Ovary (tissue), 9 donors: ENCODE data around the gene OR2A14. TPM values are rescaled to one million over a fixed set of nuclear protein-coding genes. Genes with fewer than 3 reads are reported as not detected.
"Not testable (repeated sequence)": the region's sequence is repeated elsewhere in the genome, so short reads cannot be mapped to it uniquely, and the experiment has no call there.

Experiments
- DNase-seq, 5 donors: peaks; one replicate each; pipeline ENCODE4 v3.0.0-alpha.2; 2019 to 2020
- H3K27ac ChIP-seq, 2 donors: fragments of 200-600 bp; one replicate each; pipeline versions ENCODE4 v1.5.1 to v1.8.0; 2019 to 2022
- H3K27me3 ChIP-seq: fragments of 200-600 bp; one replicate; pipeline ENCODE4 v1.8.0; 2022
- H3K36me3 ChIP-seq: fragments of 200-600 bp; sonication (generic); one replicate; pipeline ENCODE4 v1.5.1; 2019
- H3K4me1 ChIP-seq: one replicate; pipeline ENCODE4 v1.8.1; 2013; ENCODE audit warnings: mild to moderate bottlenecking, moderate library complexity; ENCODE audit not compliant: insufficient read depth
- H3K4me3 ChIP-seq: fragments of 200-600 bp; sonication (generic); one replicate; pipeline ENCODE4 v1.5.1; 2017
- H3K9me3 ChIP-seq, 2 donors: fragments of 200-600 bp in 1 of 2; sonication (generic) in 1 of 2; one replicate each; pipeline versions ENCODE4 v1.5.1 to v1.8.1; 2013 to 2019; ENCODE audit warnings: mild to moderate bottlenecking in 1 of 2, moderate library complexity in 1 of 2
- EP300 ChIP-seq: sonication (generic); formaldehyde crosslinking; IDR thresholded peaks from one replicate; pipeline ENCODE4 v1.6.1; 2017; ENCODE audit warnings: antibody characterized with exemption
- POLR2A ChIP-seq: fragments of 450-650 bp; IDR thresholded peaks from one replicate; pipeline ENCODE4 v1.6.1; 2017; ENCODE audit warnings: antibody characterized with exemption, mild to moderate bottlenecking, moderate library complexity
- WGBS, 3 donors: extraction: QIAGEN DNeasy Blood & Tissue Kit in 1 of 3; methylation state at CpG; one replicate each; pipeline versions ENCODE4 v1.1.5 to v1.1.7; 2013 to 2017; 5-methylcytosine and 5-hydroxymethylcytosine counted together
- intact Hi-C, 4 donors: fragments of 100-400 bp; cut with DNase I; formaldehyde crosslinking; loops; one replicate each; pipeline versions ENCODE4 v1.11.0 to v1.15.1; 2022 to 2023
- polyA plus RNA-seq, 2 donors: library from polyadenylated mRNA; stranded (reverse); fragments of 200-250 nt in 1 of 2; fragments of 350-450 nt in 1 of 2; fragmentation: Illumina TruSeq in 1 of 2; extraction: RNeasy Lipid Tissue Mini Kit (QIAGEN cat#74804) in 1 of 2; gene quantifications; one replicate each; pipeline ENCODE4 v1.2.3, GENCODE V29; 2013 to 2014
- total RNA-seq, 7 donors: library from RNA; depleted of rRNA in 2 of 7; stranded (reverse); fragments of >200 nt in 2 of 7; fragmentation: NEBNext Ultra II Directional in 3 of 7; extraction: Animal tissue kit (Norgen Biotek cat#: 25700) in 3 of 7; gene quantifications; one replicate each; pipeline versions ENCODE4 v1.1.0 to v1.2.4, GENCODE V29; 2016 to 2023
- TF ChIP-seq, protein P1 (sequence below), 3 donors: fragments of 450-650 bp in 2 of 3; fragments of 200-600 bp in 1 of 3; IDR thresholded peaks; one replicate each; pipeline versions ENCODE4 v1.5.1 to v1.8.0; 2016 to 2022; ENCODE audit warnings: antibody characterized with exemption in 3 of 3, mild to moderate bottlenecking in 1 of 3
- donor health status: DM: no; HTN: no; CAD: no; lungs with moderate emphysema.
- donor health status: DM: no; HTN: no; CAD: no.
- donor health status: Bipolar disorder and iron deficiency.
- donor health status: DM: yes; HTN: yes; CAD: no.
- donor health status: DM: no; HTN: no; CAD: no.
- donor health status: DM: yes; HTN: yes; CAD: no.

The OR2A14 gene
- total and polyA plus RNA-seq, 9 donors: not detected

DNA sequence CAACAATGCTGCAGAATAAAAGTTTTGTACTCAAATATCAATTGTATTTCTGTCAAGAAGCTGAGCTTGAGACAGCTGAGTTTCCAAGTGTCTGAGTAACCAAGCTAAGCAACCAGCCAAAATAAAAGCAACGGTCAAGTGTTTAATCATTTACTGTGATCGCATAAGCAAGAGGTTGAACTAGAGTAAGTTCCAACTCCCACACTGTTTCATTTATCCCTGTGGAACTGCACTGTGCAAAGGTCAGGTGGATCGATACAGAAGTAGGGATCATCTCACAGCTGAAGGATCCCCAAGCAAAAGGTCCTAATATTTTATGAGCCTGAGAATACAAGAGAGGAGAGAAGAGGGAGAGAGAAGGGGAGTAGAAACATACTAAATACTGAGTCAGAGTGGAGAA, 21.4 kb downstream of the OR2A14 start:
- H3K9me3 ChIP-seq: peaks cover 0 to 2% of the 10 kb centered on the region in 2 donors
- no peaks in the 10 kb centered on the region for H3K36me3 ChIP-seq
- H3K27me3 ChIP-seq: no peaks in the 10 kb centered on the region
- no peak overlapping the region for H3K27ac ChIP-seq
- H3K4me3 ChIP-seq: no peak overlapping the region
- no peak for TF ChIP-seq EP300
- TF ChIP-seq POLR2A: no peak
- TF ChIP-seq, protein P1, sequence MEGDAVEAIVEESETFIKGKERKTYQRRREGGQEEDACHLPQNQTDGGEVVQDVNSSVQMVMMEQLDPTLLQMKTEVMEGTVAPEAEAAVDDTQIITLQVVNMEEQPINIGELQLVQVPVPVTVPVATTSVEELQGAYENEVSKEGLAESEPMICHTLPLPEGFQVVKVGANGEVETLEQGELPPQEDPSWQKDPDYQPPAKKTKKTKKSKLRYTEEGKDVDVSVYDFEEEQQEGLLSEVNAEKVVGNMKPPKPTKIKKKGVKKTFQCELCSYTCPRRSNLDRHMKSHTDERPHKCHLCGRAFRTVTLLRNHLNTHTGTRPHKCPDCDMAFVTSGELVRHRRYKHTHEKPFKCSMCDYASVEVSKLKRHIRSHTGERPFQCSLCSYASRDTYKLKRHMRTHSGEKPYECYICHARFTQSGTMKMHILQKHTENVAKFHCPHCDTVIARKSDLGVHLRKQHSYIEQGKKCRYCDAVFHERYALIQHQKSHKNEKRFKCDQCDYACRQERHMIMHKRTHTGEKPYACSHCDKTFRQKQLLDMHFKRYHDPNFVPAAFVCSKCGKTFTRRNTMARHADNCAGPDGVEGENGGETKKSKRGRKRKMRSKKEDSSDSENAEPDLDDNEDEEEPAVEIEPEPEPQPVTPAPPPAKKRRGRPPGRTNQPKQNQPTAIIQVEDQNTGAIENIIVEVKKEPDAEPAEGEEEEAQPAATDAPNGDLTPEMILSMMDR (IDR thresholded peaks at IDR 0.05): no peak
- H3K4me1 ChIP-seq: no peaks in the 10 kb centered on the region
- DNase-seq: no peak
- 93 to 95% (median 93%) methylated on average over 3 of the region's 3 CpGs for WGBS, 3 donors
- intact Hi-C loops: no loop called here

DNA sequence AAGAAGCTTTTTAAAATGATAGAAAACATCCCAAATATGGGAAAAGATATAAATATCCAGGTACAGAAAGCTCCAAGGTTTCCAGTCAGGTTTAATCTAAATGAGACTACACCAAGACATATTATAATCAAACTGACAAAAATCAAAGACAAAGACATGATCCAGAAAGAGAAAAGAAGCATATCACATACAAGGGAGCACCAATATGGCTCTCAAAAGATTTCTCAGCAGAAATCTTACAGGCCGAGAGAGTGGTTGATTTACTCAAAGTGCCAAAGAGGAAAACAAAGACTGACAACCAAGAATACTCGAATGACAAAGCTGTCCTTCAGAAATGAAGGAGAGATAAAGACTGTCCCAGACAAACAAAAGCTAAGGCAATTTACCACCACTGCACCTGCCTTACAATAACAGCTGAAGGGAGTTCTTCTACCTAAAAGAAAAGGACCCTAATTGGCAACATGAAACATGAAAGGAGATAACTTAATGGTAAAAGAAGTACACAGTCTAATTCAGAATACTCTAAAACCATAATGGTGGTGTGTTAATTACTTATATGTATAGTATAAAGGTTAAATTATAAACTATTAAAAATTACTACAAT, 25.4 kb downstream of the OR2A14 start:
- DNase-seq: no peak
- Histone ChIP-seq H3K36me3 (no peaks in the 10 kb centered on the region), H3K27ac (no peak overlapping the region), H3K27me3 (no peaks in the 10 kb centered on the region), H3K4me3 (no peak overlapping the region), H3K9me3 (peaks cover 0 to 2% of the 10 kb centered on the region in 2 donors), H3K4me1 (no peaks in the 10 kb centered on the region)
- 78 to 83% (median 79%) methylated on average over 2 of the region's 2 CpGs for WGBS, 3 donors
- intact Hi-C loops: no loop called here
- TF ChIP-seq, protein P1 (IDR thresholded peaks at IDR 0.05): no peak
- TF ChIP-seq POLR2A (no peak), EP300 (no peak)

DNA sequence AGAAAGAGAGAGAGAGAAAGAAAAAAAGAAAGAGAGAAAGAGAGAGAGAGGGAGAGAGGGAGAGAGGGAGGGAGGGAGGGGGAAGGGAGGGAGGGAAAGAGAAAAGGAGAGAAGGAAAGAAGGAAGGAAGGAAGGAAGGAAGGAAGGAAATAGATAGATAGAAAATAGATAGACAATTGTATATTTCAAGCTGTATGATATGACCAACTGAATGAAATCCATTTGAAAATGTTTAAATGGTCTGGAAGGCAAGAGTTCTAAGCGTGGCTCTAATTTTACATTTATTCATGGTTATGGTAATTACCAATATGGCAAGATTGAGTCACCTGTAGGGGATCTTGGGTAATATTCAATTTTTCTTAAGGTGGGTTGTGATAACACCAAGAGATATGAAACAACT, 35.9 kb downstream of the OR2A14 start:
- Histone ChIP-seq H3K27me3 (no peaks in the 10 kb centered on the region), H3K27ac (no peak overlapping the region), H3K4me3 (no peak overlapping the region), H3K9me3 (no peaks in the 10 kb centered on the region), H3K4me1 (no peaks in the 10 kb centered on the region), H3K36me3 (no peaks in the 10 kb centered on the region)
- WGBS, 3 donors: 85 to 97% (median 92%) methylated on average over 1 of the region's 1 CpG
- intact Hi-C loops: no loop called here
- TF ChIP-seq, protein P1 (IDR thresholded peaks at IDR 0.05): no peak
- TF ChIP-seq EP300: no peak
- TF ChIP-seq POLR2A: no peak
- DNase-seq: no peak

DNA sequence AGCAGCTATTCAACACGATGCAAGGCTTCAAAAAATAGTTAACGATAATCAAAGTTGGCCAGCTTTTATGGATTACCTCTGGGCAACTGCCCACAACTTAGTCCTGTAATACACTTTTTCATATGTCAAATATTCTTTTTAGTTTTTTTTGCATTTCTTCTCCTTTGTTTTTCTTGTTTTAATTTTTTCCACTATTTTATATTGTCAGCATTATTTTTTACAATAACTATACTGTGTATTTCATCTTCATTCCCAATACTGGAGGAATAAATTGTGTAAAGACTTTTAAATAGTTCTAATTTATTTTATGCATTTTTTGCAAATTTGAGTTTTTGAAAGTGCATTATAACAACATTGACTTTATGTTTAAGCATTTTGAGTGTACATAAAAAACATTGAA, 41.8 kb downstream of the OR2A14 start:
- no peak for TF ChIP-seq POLR2A
- TF ChIP-seq, protein P1 (IDR thresholded peaks at IDR 0.05): no peak
- Histone ChIP-seq H3K4me1 (no peaks in the 10 kb centered on the region), H3K9me3 (no peaks in the 10 kb centered on the region), H3K27me3 (no peaks in the 10 kb centered on the region), H3K4me3 (no peak overlapping the region), H3K36me3 (no peaks in the 10 kb centered on the region), H3K27ac (no peak overlapping the region)
- DNase-seq: no peak
- 74 to 86% (median 80%) methylated on average over 2 of the region's 2 CpGs for WGBS, 3 donors
- intact Hi-C loops: no loop called here

DNA sequence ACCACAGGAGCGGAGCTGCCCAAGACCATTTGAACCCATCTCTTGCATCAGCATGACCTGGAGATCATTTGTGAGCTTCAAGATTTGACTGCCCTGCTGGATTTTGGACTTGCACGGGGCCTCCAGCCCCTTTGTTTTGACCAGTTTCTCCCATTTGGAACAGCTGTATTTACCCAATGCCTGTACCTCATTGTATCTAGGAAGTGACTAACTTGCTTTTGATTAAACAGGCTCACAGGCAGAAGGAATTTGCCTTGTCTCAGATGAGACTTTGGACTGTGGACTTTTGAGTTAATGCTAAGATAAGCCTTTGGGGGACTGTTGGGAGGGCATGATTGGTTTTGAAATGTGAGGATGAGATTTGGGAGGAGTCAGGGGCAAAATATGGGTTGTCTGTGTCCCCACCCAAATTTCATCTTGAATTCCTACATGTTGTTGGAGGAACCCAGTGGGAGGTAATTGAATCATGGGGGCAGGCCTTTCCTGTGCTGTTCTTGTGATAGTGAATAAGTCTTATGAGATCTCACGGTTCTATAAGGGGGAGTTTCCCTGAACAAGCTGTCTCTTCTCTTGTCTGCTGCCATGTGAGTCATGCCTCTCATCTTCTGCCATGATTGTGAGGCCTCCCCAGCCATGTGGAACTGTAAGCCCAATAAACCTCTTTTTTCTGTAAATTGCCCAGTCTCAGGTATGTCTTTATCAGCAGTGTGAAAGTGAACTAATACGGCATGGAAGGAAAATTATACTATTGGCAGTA, 48.8 kb downstream of the OR2A14 start:
- H3K9me3 ChIP-seq, H3K36me3 ChIP-seq, H3K27ac ChIP-seq, DNase-seq, H3K27me3 ChIP-seq, H3K4me3 ChIP-seq, H3K4me1 ChIP-seq, intact Hi-C loops: not testable (repeated sequence)
- WGBS, 3 donors: 70 to 73% (median 71%) methylated on average over 4 of the region's 4 CpGs
